Vagina (tissue), 2 donors: ENCODE data around the gene DYNLT1.

Experiments used
- POLR2A ChIP-seq, 2 donors: fragments of 450-650 bp; IDR thresholded peaks; one replicate each; pipeline ENCODE4 v1.6.1; 2017; ENCODE audit warnings: antibody characterized with exemption in 2 of 2, mild to moderate bottlenecking in 2 of 2, moderate library complexity in 2 of 2
- TF ChIP-seq, protein P1 (sequence below), 3 experiments: fragments of 450-650 bp in 2 of 3; fragments of 200-600 bp in 1 of 3; sonication (generic) in 1 of 3; IDR thresholded peaks; one replicate each; pipeline ENCODE4 v1.5.1; 2017 to 2019; ENCODE audit warnings: antibody characterized with exemption in 3 of 3, mild to moderate bottlenecking in 2 of 3, moderate library complexity in 2 of 3

DNA sequence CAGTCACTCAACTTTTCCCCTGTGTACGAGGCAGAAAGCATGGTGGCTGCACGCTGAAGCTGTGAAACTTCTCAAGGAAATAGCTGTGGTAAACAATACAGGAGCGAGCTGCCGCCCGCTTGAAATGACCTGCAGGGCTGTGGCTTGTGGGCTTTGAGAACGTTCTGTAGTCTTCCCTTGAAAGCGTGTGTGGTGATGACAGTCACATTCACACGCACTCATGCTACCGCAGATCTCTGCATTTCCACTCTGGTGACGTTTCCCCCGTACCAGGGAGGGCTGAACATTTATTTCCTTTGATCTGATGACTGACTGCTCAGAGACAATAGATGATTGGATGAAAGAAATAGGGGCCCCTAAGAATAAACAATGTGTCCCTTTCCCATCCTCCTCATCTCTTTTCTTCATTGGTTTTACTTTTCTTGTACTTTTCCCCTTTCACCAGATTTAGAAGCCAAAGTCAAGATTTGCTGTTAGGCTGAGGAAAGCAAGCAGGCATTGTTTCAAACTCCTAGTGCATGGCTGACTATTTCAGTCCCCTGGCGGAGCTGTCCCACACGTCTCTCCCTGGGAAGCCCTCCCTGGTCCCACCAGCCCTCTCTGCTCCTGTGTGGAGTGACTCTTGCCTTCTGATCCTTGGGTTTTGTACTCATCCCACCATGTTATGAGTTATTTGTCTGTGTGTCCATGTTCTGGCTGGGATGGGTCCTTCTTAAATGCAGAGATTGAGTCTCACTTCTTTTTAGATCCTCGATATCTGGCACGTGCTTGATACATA lies 9.2 kb upstream of the DYNLT1 start:
- TF ChIP-seq, protein P1, sequence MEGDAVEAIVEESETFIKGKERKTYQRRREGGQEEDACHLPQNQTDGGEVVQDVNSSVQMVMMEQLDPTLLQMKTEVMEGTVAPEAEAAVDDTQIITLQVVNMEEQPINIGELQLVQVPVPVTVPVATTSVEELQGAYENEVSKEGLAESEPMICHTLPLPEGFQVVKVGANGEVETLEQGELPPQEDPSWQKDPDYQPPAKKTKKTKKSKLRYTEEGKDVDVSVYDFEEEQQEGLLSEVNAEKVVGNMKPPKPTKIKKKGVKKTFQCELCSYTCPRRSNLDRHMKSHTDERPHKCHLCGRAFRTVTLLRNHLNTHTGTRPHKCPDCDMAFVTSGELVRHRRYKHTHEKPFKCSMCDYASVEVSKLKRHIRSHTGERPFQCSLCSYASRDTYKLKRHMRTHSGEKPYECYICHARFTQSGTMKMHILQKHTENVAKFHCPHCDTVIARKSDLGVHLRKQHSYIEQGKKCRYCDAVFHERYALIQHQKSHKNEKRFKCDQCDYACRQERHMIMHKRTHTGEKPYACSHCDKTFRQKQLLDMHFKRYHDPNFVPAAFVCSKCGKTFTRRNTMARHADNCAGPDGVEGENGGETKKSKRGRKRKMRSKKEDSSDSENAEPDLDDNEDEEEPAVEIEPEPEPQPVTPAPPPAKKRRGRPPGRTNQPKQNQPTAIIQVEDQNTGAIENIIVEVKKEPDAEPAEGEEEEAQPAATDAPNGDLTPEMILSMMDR (IDR thresholded peaks at IDR 0.05) = no peak
- peak in 1 of 2 donors; percentile 1 for TF ChIP-seq POLR2A (IDR thresholded peaks at IDR 0.05)
